MM.1S (cell line): ENCODE measurements around the gene FRMD7.

Experiments
- CTCF ChIP-seq: fragments of 300-600 bp; sonication (generic); IDR thresholded peaks from 2 replicates; pipeline ENCODE4 v1.5.1; 2016; ENCODE audit warnings: antibody characterized with exemption, low read length, mixed read lengths
- EZH2 ChIP-seq: fragments of 300-600 bp; sonication (generic); optimal IDR thresholded peaks from 2 replicates; pipeline ENCODE3; 2017; ENCODE audit warnings: low read depth, mild to moderate bottlenecking, antibody characterized with exemption, low read length, mixed read lengths
- EZH2phosphoT487 ChIP-seq: fragments of 300-600 bp; sonication (generic); IDR thresholded peaks from 2 replicates; pipeline ENCODE4 v1.6.1; 2018; ENCODE audit warnings: antibody characterized with exemption, low read length

DNA sequence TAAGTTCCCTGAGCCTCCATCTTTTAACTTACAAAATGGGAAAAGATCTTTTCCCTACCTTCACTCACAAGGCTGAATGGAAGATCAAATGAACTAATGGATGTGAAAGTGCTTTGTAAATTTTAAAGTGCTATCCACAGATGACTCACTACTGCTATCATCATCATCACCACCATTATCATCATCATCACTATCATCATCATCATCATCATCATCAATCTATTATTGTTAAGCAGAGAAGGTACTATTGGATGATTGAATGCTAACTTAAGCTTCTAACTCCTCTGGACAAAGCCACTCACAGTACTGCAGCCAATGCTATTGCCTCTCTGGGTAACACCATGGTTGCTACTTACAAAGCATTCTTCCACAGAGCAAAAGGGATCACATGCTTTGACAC is 1.9 kb downstream of the FRMD7 start:
- TF ChIP-seq CTCF (no peak), EZH2 (no peak), EZH2phosphoT487 (no peak)
